ENCODE results near the gene NCKAP1.

NCKAP1 gene

GRCh38 chr2:182864949-182865570 is 173.2 kb downstream of the NCKAP1 start:
- peaks cover 0 to 18% (median 14%) of the 10 kb centered on the region in 4 experiments for H3K4me1 ChIP-seq (ENCODE audit: control extremely low read depth in 1 of 4, control insufficient read depth in 4 of 4, insufficient read depth in 4 of 4, low read length in 3 of 4)
- H3K27ac ChIP-seq (ENCODE audit: insufficient read depth in 1 of 2, low read depth in 1 of 2, low read length in 2 of 2, poor library complexity in 1 of 2, severe bottlenecking in 2 of 2): no peak overlapping the region
- POLR2A ChIA-PET: interaction anchor here (0.5 kb wide), 1 partner anchor 1251 kb away, joined by 3 read pairs; no protein-coding TSS in a partner anchor
- peaks cover 11 to 61% (median 29%) of the 10 kb centered on the region in 5 experiments for H3K27me3 ChIP-seq (replicated peaks in 2 of 5; ENCODE audit: control insufficient read depth in 4 of 5, insufficient read depth in 5 of 5, low read length in 4 of 5)
- WGBS (ENCODE audit: insufficient coverage): no CpG with 5 or more reads among the region's 4 CpGs
- H3K36me3 ChIP-seq (ENCODE audit: control insufficient read depth in 4 of 4, insufficient read depth in 4 of 4, low read length in 3 of 4): no peaks in the 10 kb centered on the region
- no peaks in the 10 kb centered on the region for H3K9me3 ChIP-seq (ENCODE audit: control extremely low read depth in 1 of 5, control insufficient read depth in 4 of 5, insufficient read depth in 2 of 5, low read depth in 1 of 5, low read length in 4 of 5)
- no peak overlapping the region for H3K4me3 ChIP-seq (ENCODE audit: control insufficient read depth in 1 of 7, extremely low read depth in 1 of 7, insufficient read depth in 4 of 7, low read depth in 2 of 7, low read length in 6 of 7)
- DNase-seq: no peak
- CTCF ChIA-PET: no interaction called here

- peaks cover 11 to 48% (median 29%) of the 10 kb centered on the region in 5 experiments for H3K27me3 ChIP-seq (replicated peaks in 2 of 5; ENCODE audit: control insufficient read depth in 4 of 5, insufficient read depth in 5 of 5, low read length in 4 of 5)
- no peak overlapping the region for H3K27ac ChIP-seq (ENCODE audit: insufficient read depth in 1 of 2, low read depth in 1 of 2, low read length in 2 of 2, poor library complexity in 1 of 2, severe bottlenecking in 2 of 2)
- DNase-seq: no peak
- peaks cover 0 to 18% (median 14%) of the 10 kb centered on the region in 4 experiments for H3K4me1 ChIP-seq (ENCODE audit: control extremely low read depth in 1 of 4, control insufficient read depth in 4 of 4, insufficient read depth in 4 of 4, low read length in 3 of 4)
- POLR2A ChIA-PET: no interaction called here
- no peaks in the 10 kb centered on the region for H3K36me3 ChIP-seq (ENCODE audit: control insufficient read depth in 4 of 4, insufficient read depth in 4 of 4, low read length in 3 of 4)
- CTCF ChIA-PET: interaction anchor here (0.6 kb wide), 1 partner anchor 35 kb away, joined by 3 read pairs; no protein-coding TSS in a partner anchor
- H3K9me3 ChIP-seq (ENCODE audit: control extremely low read depth in 1 of 5, control insufficient read depth in 4 of 5, insufficient read depth in 2 of 5, low read depth in 1 of 5, low read length in 4 of 5): no peaks in the 10 kb centered on the region
- no peak overlapping the region for H3K4me3 ChIP-seq (ENCODE audit: control insufficient read depth in 1 of 7, extremely low read depth in 1 of 7, insufficient read depth in 4 of 7, low read depth in 2 of 7, low read length in 6 of 7)
These were observed 174.6 kb downstream of the NCKAP1 start for GRCh38 chr2:182863642-182864041.

DNA sequence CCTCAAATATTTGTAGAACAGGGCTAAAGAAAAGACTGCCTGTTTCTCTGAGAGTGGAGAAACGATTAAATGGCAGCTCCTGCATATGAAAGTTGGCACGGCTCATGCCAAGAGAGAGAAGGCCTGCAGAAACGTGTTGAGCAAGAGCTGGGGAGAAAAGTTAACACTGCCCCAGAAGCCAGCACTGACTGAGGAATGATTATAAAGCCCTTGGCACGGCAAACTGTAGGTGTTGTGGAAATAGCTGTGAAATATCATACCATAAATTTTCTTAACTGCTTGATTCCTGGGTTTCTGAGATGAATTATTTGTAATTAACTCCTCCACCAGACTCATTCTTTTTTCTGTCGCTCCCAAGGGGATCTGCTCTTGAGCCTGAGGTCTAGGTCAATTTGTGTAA is 176.2 kb downstream of the NCKAP1 start:
- no peaks in the 10 kb centered on the region for H3K9me3 ChIP-seq (ENCODE audit: control extremely low read depth in 1 of 5, control insufficient read depth in 4 of 5, insufficient read depth in 2 of 5, low read depth in 1 of 5, low read length in 4 of 5)
- ChIA-PET CTCF (no interaction called here), POLR2A (no interaction called here)
- 97% methylated on average over 3 of the region's 5 CpGs for WGBS (ENCODE audit: insufficient coverage)
- H3K36me3 ChIP-seq (ENCODE audit: control insufficient read depth in 4 of 4, insufficient read depth in 4 of 4, low read length in 3 of 4): no peaks in the 10 kb centered on the region
- H3K27me3 ChIP-seq (replicated peaks in 2 of 5; ENCODE audit: control insufficient read depth in 4 of 5, insufficient read depth in 5 of 5, low read length in 4 of 5): peaks cover 9 to 34% (median 21%) of the 10 kb centered on the region in 5 experiments
- DNase-seq: no peak
- peaks cover 0 to 13% (median 11%) of the 10 kb centered on the region in 4 experiments for H3K4me1 ChIP-seq (ENCODE audit: control extremely low read depth in 1 of 4, control insufficient read depth in 4 of 4, insufficient read depth in 4 of 4, low read length in 3 of 4)
- no peak overlapping the region for H3K4me3 ChIP-seq (ENCODE audit: control insufficient read depth in 1 of 7, extremely low read depth in 1 of 7, insufficient read depth in 4 of 7, low read depth in 2 of 7, low read length in 6 of 7)
- no peak overlapping the region for H3K27ac ChIP-seq (ENCODE audit: insufficient read depth in 1 of 2, low read depth in 1 of 2, low read length in 2 of 2, poor library complexity in 1 of 2, severe bottlenecking in 2 of 2)

- Histone ChIP-seq H3K36me3 (ENCODE audit: control insufficient read depth in 4 of 4, insufficient read depth in 4 of 4, low read length in 3 of 4) (no peaks in the 10 kb centered on the region), H3K4me1 (ENCODE audit: control extremely low read depth in 1 of 4, control insufficient read depth in 4 of 4, insufficient read depth in 4 of 4, low read length in 3 of 4) (peaks cover 0 to 1% (median 0%) of the 10 kb centered on the region in 4 experiments), H3K27me3 (replicated peaks in 2 of 5; ENCODE audit: control insufficient read depth in 4 of 5, insufficient read depth in 5 of 5, low read length in 4 of 5) (peaks cover 9 to 22% (median 13%) of the 10 kb centered on the region in 5 experiments), H3K27ac (ENCODE audit: insufficient read depth in 1 of 2, low read depth in 1 of 2, low read length in 2 of 2, poor library complexity in 1 of 2, severe bottlenecking in 2 of 2) (no peak overlapping the region), H3K9me3 (ENCODE audit: control extremely low read depth in 1 of 5, control insufficient read depth in 4 of 5, insufficient read depth in 2 of 5, low read depth in 1 of 5, low read length in 4 of 5) (peaks cover 0 to under 1% (median 0%) of the 10 kb centered on the region in 5 experiments), H3K4me3 (ENCODE audit: control insufficient read depth in 1 of 7, extremely low read depth in 1 of 7, insufficient read depth in 4 of 7, low read depth in 2 of 7, low read length in 6 of 7) (no peak overlapping the region)
- ChIA-PET CTCF (no interaction called here), POLR2A (no interaction called here)
- WGBS (ENCODE audit: insufficient coverage): no CpG with 5 or more reads among the region's 2 CpGs
- no peak for DNase-seq
These were observed 177.4 kb downstream of the NCKAP1 start for GRCh38 chr2:182860858-182861257.
